HepG2 (cell line): Measurements from ENCODE around the gene TCEANC. TPM values are rescaled to one million over a fixed set of nuclear protein-coding genes. Genes with fewer than 3 reads are reported as not detected.

Experiments
- ARID5B ChIP-seq: IDR thresholded peaks from 2 replicates; pipeline ENCODE4 v1.4.0; 2020; ENCODE audit warnings: mild to moderate bottlenecking, missing genetic modification reagents
- BRD4 ChIP-seq: sonication (generic); formaldehyde crosslinking; IDR thresholded peaks from 2 replicates; pipeline ENCODE4 v1.4.0; 2020; ENCODE audit warnings: missing genetic modification reagents
- FIP1L1 ChIP-seq: fragments of 200-400 bp; formaldehyde crosslinking; IDR thresholded peaks from 2 replicates; pipeline ENCODE4 v1.6.1; 2018; ENCODE audit warnings: low read depth, mild to moderate bottlenecking, low read length, moderate library complexity, borderline replicate concordance; ENCODE audit not compliant: insufficient read depth
- FOSL1 ChIP-seq: sonication (generic); formaldehyde crosslinking; IDR thresholded peaks from 2 replicates; pipeline ENCODE4 v1.9.0; 2021; ENCODE audit warnings: missing genetic modification reagents, borderline replicate concordance
- JUNB ChIP-seq: sonication (generic); formaldehyde crosslinking; IDR thresholded peaks from 2 replicates; pipeline ENCODE4 v1.8.0; 2022; ENCODE audit warnings: missing genetic modification reagents, mild to moderate bottlenecking, borderline replicate concordance
- JUND ChIP-seq: sonication (generic); formaldehyde crosslinking; IDR thresholded peaks from 2 replicates; pipeline ENCODE4 v1.8.0; 2022; ENCODE audit warnings: mild to moderate bottlenecking, missing genetic modification reagents
- KAT2B ChIP-seq: fragments of 150-350 bp; IDR thresholded peaks from 2 replicates; pipeline ENCODE4 v1.6.1; 2014; ENCODE audit warnings: low read depth, low read length, borderline replicate concordance
- MIER3 ChIP-seq: IDR thresholded peaks from 2 replicates; pipeline ENCODE4 v1.6.1; 2016; ENCODE audit warnings: missing compliant biosample characterization, borderline replicate concordance
- PHF5A ChIP-seq: IDR thresholded peaks from one replicate; pipeline ENCODE4 v1.6.1; 2018; ENCODE audit warnings: low read depth, missing genetic modification reagents; ENCODE audit not compliant: unreplicated experiment
- SMARCE1 ChIP-seq: fragments of 450-650 bp; IDR thresholded peaks from 2 replicates; pipeline ENCODE4 v1.6.1; 2017; ENCODE audit warnings: borderline replicate concordance
- SP4 ChIP-seq: sonication (generic); formaldehyde crosslinking; IDR thresholded peaks from 2 replicates; pipeline ENCODE4 v1.8.1; 2023; ENCODE audit warnings: mild to moderate bottlenecking, missing genetic modification reagents
- STAT6 ChIP-seq: sonication (generic); formaldehyde crosslinking; IDR thresholded peaks from 2 replicates; pipeline ENCODE4 v1.4.0; 2020; ENCODE audit warnings: missing genetic modification reagents, mild to moderate bottlenecking, borderline replicate concordance
- TCF7 ChIP-seq: sonication (generic); IDR thresholded peaks from 2 replicates; pipeline ENCODE4 v1.6.1; 2016; ENCODE audit warnings: antibody characterized with exemption, low read depth
- TFAP4 ChIP-seq: sonication (generic); IDR thresholded peaks from 2 replicates; pipeline ENCODE4 v1.6.1; 2016; ENCODE audit warnings: low read depth, borderline replicate concordance
- THAP11 ChIP-seq: IDR thresholded peaks from 2 replicates; pipeline ENCODE4 v1.6.1; 2016; ENCODE audit warnings: missing biosample characterization, missing genetic modification reagents
- ZBTB44 ChIP-seq: sonication (generic); formaldehyde crosslinking; IDR thresholded peaks from 2 replicates; pipeline ENCODE4 v1.4.0; 2020; ENCODE audit warnings: missing genetic modification reagents
- ZIK1 ChIP-seq: sonication (generic); formaldehyde crosslinking; IDR thresholded peaks from 2 replicates; pipeline ENCODE4 v1.5.0; 2020; ENCODE audit warnings: mild to moderate bottlenecking, low read depth, missing genetic modification reagents, borderline replicate concordance
- ZNF354B ChIP-seq: sonication (generic); formaldehyde crosslinking; IDR thresholded peaks from 2 replicates; pipeline ENCODE4 v1.8.0; 2022; ENCODE audit warnings: mild to moderate bottlenecking, missing genetic modification reagents
- ZNF451 ChIP-seq: sonication (generic); formaldehyde crosslinking; IDR thresholded peaks from 2 replicates; pipeline ENCODE4 v1.5.0; 2020; ENCODE audit warnings: mild to moderate bottlenecking, missing genetic modification reagents
- ZNF543 ChIP-seq: sonication (generic); formaldehyde crosslinking; IDR thresholded peaks from 2 replicates; pipeline ENCODE4 v1.4.0; 2020; ENCODE audit warnings: mild to moderate bottlenecking, missing genetic modification reagents
- ZNF570 ChIP-seq: sonication (generic); formaldehyde crosslinking; IDR thresholded peaks from 2 replicates; pipeline ENCODE4 v1.4.0; 2020; ENCODE audit warnings: mild to moderate bottlenecking, missing genetic modification reagents, borderline replicate concordance
- ZNF7 ChIP-seq: IDR thresholded peaks from 2 replicates; pipeline ENCODE4 v1.6.1; 2016; ENCODE audit warnings: missing biosample characterization, missing genetic modification reagents
- ZNF777 ChIP-seq: sonication (generic); formaldehyde crosslinking; IDR thresholded peaks from 2 replicates; pipeline ENCODE4 v1.4.0; 2020; ENCODE audit warnings: missing genetic modification reagents
- polyA plus RNA-seq, 8 experiments: library from polyadenylated mRNA; depleted of rRNA in 3 of 8; stranded (reverse) in 7 of 8; unstranded in 1 of 8; fragments of >200 nt; fragmentation: Illumina TruSeq in 4 of 8; extraction: Trizol in 4 of 8; gene quantifications; 2 replicates each; pipeline versions ENCODE4 v1.2.1 to v1.2.3, GENCODE V29; 2011 to 2016; ENCODE audit warnings: low read depth in 4 of 8, missing spikeins in 1 of 8, mixed read lengths in 1 of 8; ENCODE audit not compliant: insufficient read depth in 1 of 8
- total RNA-seq, 5 experiments: library from RNA; depleted of rRNA; stranded (reverse); fragments of >200 nt; fragmentation: Illumina TruSeq; extraction: Trizol; gene quantifications; 2 replicates each; pipeline ENCODE4 v1.2.3, GENCODE V29; 2016; ENCODE audit warnings: low read depth in 1 of 5

The TCEANC gene
- total and polyA plus RNA-seq, 2 of the 13 experiments (the other 11 are each of a cell fraction or from before 2014, with no cell fraction given): 0.51 to 0.97 TPM

- TF ChIP-seq SP4 (CRISPR knock-in tag) (no peak), KAT2B (no peak), ZNF777 (CRISPR knock-in tag) (no peak), ZNF451 (CRISPR knock-in tag) (no peak), JUNB (CRISPR knock-in tag) (peak; percentile 54; the same call in 1 of the 2 replicates), TCF7 (0 out of 2 replicates have a peak, but pooled peaks have one; percentile 8), TFAP4 (peak; percentile 68; the same call in 1 of the 2 replicates), THAP11 (no peak), SMARCE1 (no peak), ZNF543 (CRISPR knock-in tag) (no peak), ZIK1 (no peak), FIP1L1 (no peak), ZNF354B (CRISPR knock-in tag) (no peak), JUND (CRISPR knock-in tag) (0 out of 2 replicates have a peak, but pooled peaks have one; percentile 48), ZNF570 (CRISPR knock-in tag) (no peak), BRD4 (no peak), ZBTB44 (CRISPR knock-in tag) (no peak), PHF5A (CRISPR knock-in tag) (no peak), MIER3 (CRISPR knock-in tag) (no peak), ARID5B (CRISPR knock-in tag) (peak; percentile 46), STAT6 (no peak), FOSL1 (CRISPR knock-in tag) (peak; percentile 51; the same call in 1 of the 2 replicates), ZNF7 (CRISPR knock-in tag) (no peak)
These were observed 5.2 kb upstream of the TCEANC start (continued) for GRCh38 chrX:13647709-13648212.
